ENCODE results near the gene LITAF.

DNA sequence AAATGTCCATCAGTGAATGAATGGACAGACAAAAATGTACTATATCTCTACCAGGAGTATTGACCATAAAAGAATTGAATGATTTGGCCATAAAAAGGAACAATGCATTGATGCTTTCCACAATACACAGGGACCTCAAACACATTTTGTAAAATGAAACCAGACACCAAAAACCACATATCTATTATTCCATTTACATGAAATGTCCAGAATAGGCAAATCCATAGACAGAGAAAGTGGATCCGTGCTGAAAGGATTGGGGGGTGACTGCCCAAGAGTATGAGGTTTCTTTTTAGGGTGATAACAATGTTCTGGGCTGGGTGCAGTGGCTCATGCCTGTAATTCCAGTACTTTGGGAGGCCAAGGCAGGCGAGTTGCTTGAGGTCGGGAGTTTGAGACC lies 6.9 kb upstream of the LITAF start:
- TF ChIP-seq, protein P1, sequence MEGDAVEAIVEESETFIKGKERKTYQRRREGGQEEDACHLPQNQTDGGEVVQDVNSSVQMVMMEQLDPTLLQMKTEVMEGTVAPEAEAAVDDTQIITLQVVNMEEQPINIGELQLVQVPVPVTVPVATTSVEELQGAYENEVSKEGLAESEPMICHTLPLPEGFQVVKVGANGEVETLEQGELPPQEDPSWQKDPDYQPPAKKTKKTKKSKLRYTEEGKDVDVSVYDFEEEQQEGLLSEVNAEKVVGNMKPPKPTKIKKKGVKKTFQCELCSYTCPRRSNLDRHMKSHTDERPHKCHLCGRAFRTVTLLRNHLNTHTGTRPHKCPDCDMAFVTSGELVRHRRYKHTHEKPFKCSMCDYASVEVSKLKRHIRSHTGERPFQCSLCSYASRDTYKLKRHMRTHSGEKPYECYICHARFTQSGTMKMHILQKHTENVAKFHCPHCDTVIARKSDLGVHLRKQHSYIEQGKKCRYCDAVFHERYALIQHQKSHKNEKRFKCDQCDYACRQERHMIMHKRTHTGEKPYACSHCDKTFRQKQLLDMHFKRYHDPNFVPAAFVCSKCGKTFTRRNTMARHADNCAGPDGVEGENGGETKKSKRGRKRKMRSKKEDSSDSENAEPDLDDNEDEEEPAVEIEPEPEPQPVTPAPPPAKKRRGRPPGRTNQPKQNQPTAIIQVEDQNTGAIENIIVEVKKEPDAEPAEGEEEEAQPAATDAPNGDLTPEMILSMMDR (conservative IDR thresholded peaks at IDR 0.05 in 1 of 2, IDR thresholded peaks at IDR 0.05 in 1 of 2; ENCODE audit: extremely low read depth in 1 of 2, insufficient read depth in 1 of 2, low read depth in 1 of 2, low read length in 2 of 2): no peak
- TF ChIP-seq EZH2 (IDR thresholded peaks at IDR 0.05; ENCODE audit: borderline replicate concordance, low read length): no peak

Data from mammary epithelial cell (primary cell).